Measurements from ENCODE around the gene ANKS1A. TPM values are rescaled to one million over a fixed set of nuclear protein-coding genes. Genes with fewer than 3 reads are reported as not detected.
A peak's percentile ranks its signal among the peaks of the same experiment; 100 is the strongest.

ANKS1A gene
- total and polyA plus RNA-seq, 2 experiments from 2014 or later: 12.1 to 31.9 TPM

DNA sequence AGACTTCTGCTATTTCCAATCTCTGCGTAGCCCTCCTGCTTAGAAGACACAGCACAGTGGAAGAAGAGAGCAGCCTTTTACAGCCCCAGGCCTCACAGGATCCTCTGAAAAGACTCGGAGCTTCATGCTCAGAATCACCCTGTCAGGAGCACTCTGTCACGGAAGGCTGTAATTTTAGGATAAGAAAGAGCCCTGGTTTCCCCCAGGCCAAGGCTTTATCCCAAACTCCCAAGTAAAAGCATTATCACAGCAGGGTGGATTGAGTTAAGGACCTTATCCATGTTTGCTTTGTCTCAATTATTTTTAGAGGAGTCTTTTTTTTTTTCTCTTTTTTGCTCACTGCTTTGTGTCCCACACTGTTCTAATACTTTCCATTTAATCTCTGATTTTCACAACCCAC, 39.2 kb downstream of the ANKS1A start:
- Histone ChIP-seq H3F3A (replicated peaks; ENCODE audit: low read depth) (no peaks in the 10 kb centered on the region), H2AFZ (no peak overlapping the region), H3K27ac (ENCODE audit: low read depth) (no peak overlapping the region), H3K4me1 (ENCODE audit: insufficient read depth) (peaks cover 25% of the 10 kb centered on the region), H3K36me3 (ENCODE audit: insufficient read depth) (no peaks in the 10 kb centered on the region), H3K4me2 (no peak overlapping the region), H3K27me3 (ENCODE audit: insufficient read depth) (no peaks in the 10 kb centered on the region), H4K20me1 (replicated peaks; ENCODE audit: insufficient read depth) (peaks cover 42% of the 10 kb centered on the region), H3K9me2 (ENCODE audit: insufficient read depth) (no peaks in the 10 kb centered on the region), H3K4me3 (no peak overlapping the region), H3K79me2 (replicated peaks; ENCODE audit: insufficient read depth) (peaks cover 38% of the 10 kb centered on the region)
- Mint-ChIP-seq H3K36me3 (ENCODE audit: low read depth) (no peaks in the 10 kb centered on the region), H3K4me1 (peaks cover 47% of the 10 kb centered on the region), H3K4me3 (no peak overlapping the region), H3K27me3 (ENCODE audit: insufficient read depth, low read depth, poor library complexity) (peaks cover 1% of the 10 kb centered on the region), H3K27ac (no peak overlapping the region), H3K9me3 (no peaks in the 10 kb centered on the region)
- peak; percentile 76 for ATAC-seq
- TF ChIP-seq JUNB (IDR thresholded peaks at IDR 0.05; ENCODE audit: unreplicated experiment): no peak
- no peak for TF ChIP-seq NANOG (IDR thresholded peaks at IDR 0.05; ENCODE audit: borderline replicate concordance)
- no peak for TF ChIP-seq CREB1 (CRISPR knock-in tag; IDR thresholded peaks at IDR 0.05; ENCODE audit: low read depth)
- TF ChIP-seq STAT1 (IDR thresholded peaks at IDR 0.05; ENCODE audit: unreplicated experiment): no peak
- TF ChIP-seq ZNF331 (CRISPR knock-in tag; IDR thresholded peaks at IDR 0.05; ENCODE audit: low read depth): no peak
- TF ChIP-seq POLR2AphosphoS5 (IDR thresholded peaks at IDR 0.05; ENCODE audit: low read depth): no peak
- no peak for TF ChIP-seq ZNF114 (CRISPR knock-in tag; IDR thresholded peaks at IDR 0.05)
- no peak for TF ChIP-seq EZH2 (IDR thresholded peaks at IDR 0.05; ENCODE audit: low read depth, unreplicated experiment)
- TF ChIP-seq, protein P1, sequence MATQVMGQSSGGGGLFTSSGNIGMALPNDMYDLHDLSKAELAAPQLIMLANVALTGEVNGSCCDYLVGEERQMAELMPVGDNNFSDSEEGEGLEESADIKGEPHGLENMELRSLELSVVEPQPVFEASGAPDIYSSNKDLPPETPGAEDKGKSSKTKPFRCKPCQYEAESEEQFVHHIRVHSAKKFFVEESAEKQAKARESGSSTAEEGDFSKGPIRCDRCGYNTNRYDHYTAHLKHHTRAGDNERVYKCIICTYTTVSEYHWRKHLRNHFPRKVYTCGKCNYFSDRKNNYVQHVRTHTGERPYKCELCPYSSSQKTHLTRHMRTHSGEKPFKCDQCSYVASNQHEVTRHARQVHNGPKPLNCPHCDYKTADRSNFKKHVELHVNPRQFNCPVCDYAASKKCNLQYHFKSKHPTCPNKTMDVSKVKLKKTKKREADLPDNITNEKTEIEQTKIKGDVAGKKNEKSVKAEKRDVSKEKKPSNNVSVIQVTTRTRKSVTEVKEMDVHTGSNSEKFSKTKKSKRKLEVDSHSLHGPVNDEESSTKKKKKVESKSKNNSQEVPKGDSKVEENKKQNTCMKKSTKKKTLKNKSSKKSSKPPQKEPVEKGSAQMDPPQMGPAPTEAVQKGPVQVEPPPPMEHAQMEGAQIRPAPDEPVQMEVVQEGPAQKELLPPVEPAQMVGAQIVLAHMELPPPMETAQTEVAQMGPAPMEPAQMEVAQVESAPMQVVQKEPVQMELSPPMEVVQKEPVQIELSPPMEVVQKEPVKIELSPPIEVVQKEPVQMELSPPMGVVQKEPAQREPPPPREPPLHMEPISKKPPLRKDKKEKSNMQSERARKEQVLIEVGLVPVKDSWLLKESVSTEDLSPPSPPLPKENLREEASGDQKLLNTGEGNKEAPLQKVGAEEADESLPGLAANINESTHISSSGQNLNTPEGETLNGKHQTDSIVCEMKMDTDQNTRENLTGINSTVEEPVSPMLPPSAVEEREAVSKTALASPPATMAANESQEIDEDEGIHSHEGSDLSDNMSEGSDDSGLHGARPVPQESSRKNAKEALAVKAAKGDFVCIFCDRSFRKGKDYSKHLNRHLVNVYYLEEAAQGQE (IDR thresholded peaks at IDR 0.05; ENCODE audit: unreplicated experiment): no peak
- no peak for TF ChIP-seq ETS1 (IDR thresholded peaks at IDR 0.05)
- no peak for DNase-seq (ENCODE audit: low spot score)

DNA sequence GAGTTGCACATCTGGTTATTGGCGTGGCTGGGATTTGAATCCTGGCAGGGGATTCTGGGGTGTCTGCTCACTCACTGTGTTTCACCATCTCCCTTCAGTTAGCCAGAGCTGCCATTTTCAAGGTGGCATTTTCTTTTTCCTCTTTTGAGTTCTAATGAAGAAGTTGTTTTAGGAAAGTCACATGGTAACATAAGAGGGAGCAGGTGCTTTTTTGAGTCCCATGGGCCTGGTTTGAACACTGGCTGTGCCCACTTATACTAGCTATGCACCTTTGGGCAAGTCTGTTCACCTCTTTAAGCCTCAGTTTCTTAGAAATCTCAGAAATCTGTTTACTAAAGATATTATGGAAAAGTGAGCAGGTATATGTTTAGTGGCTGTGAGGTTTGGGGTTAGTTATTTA, 39.6 kb downstream of the ANKS1A start:
- no peaks in the 10 kb centered on the region for H3K36me3 ChIP-seq (ENCODE audit: insufficient read depth)
- peaks cover 41% of the 10 kb centered on the region for H3K79me2 ChIP-seq (replicated peaks; ENCODE audit: insufficient read depth)
- H3K27me3 Mint-ChIP-seq (ENCODE audit: insufficient read depth, low read depth, poor library complexity): peaks cover 1% of the 10 kb centered on the region
- H3K27ac ChIP-seq (ENCODE audit: low read depth): no peak overlapping the region; the same call in 1 of the 2 replicates
- ATAC-seq (no peak), DNase-seq (ENCODE audit: low spot score) (no peak)
- H2AFZ ChIP-seq: no peak overlapping the region
- no peaks in the 10 kb centered on the region for H3K36me3 Mint-ChIP-seq (ENCODE audit: low read depth)
- H3K9me2 ChIP-seq (ENCODE audit: insufficient read depth): no peaks in the 10 kb centered on the region
- H3K4me2 ChIP-seq: no peak overlapping the region
- H3K4me3 ChIP-seq: no peak overlapping the region
- H3K4me1 Mint-ChIP-seq: peaks cover 43% of the 10 kb centered on the region
- TF ChIP-seq EZH2 (IDR thresholded peaks at IDR 0.05; ENCODE audit: low read depth, unreplicated experiment) (no peak), ETS1 (IDR thresholded peaks at IDR 0.05) (no peak), STAT1 (IDR thresholded peaks at IDR 0.05; ENCODE audit: unreplicated experiment) (no peak), ZNF462 (CRISPR knock-in tag; IDR thresholded peaks at IDR 0.05) (no peak)
- H3K27ac Mint-ChIP-seq: no peak overlapping the region
- peaks cover 25% of the 10 kb centered on the region for H3K4me1 ChIP-seq (ENCODE audit: insufficient read depth)
- H3K9me3 Mint-ChIP-seq: no peaks in the 10 kb centered on the region
- no peaks in the 10 kb centered on the region for H3K27me3 ChIP-seq (ENCODE audit: insufficient read depth)
- H3K4me3 Mint-ChIP-seq: no peak overlapping the region
- H3F3A ChIP-seq (replicated peaks; ENCODE audit: low read depth): no peaks in the 10 kb centered on the region
- H4K20me1 ChIP-seq (replicated peaks; ENCODE audit: insufficient read depth): peaks cover 47% of the 10 kb centered on the region

All from GM23338 (cell line).